Ishikawa (cell line): Measurements from ENCODE around the gene NEUROG1.

Source experiments
- CEBPB ChIP-seq: IDR thresholded peaks from 2 replicates; pipeline ENCODE4 v1.6.1; 2012
- CREB1 ChIP-seq: IDR thresholded peaks from 2 replicates; pipeline ENCODE4 v1.6.1; 2012; ENCODE audit warnings: low read depth
- EGR1 ChIP-seq: IDR thresholded peaks from 2 replicates; pipeline ENCODE4 v1.6.1; 2012
- EP300 ChIP-seq: IDR thresholded peaks from 2 replicates; pipeline ENCODE4 v1.6.1; 2012; ENCODE audit warnings: borderline replicate concordance
- FOXM1 ChIP-seq: IDR thresholded peaks from 2 replicates; pipeline ENCODE4 v1.6.1; 2012; ENCODE audit warnings: low read depth, borderline replicate concordance
- MAX ChIP-seq: IDR thresholded peaks from 2 replicates; pipeline ENCODE4 v1.6.1; 2012
- NFIC ChIP-seq: IDR thresholded peaks from 2 replicates; pipeline ENCODE4 v1.6.1; 2012
- RAD21 ChIP-seq: IDR thresholded peaks from 2 replicates; pipeline ENCODE4 v1.6.1; 2012; ENCODE audit warnings: low read depth
- TAF1 ChIP-seq: IDR thresholded peaks from 2 replicates; pipeline ENCODE4 v1.6.1; 2012; ENCODE audit warnings: low read depth, mild to moderate bottlenecking
- TCF12 ChIP-seq: IDR thresholded peaks from 2 replicates; pipeline ENCODE4 v1.6.1; 2012; ENCODE audit warnings: low read depth
- TEAD4 ChIP-seq: IDR thresholded peaks from 2 replicates; pipeline ENCODE4 v1.6.1; 2012
- YY1 ChIP-seq: IDR thresholded peaks from 2 replicates; pipeline ENCODE4 v1.6.1; 2012; ENCODE audit warnings: low read depth
- ZBTB7A ChIP-seq: IDR thresholded peaks from 2 replicates; pipeline ENCODE4 v1.6.1; 2012; ENCODE audit warnings: low read depth
- TF ChIP-seq, protein P1 (sequence below): IDR thresholded peaks from 2 replicates; pipeline ENCODE4 v1.6.1; 2012; ENCODE audit warnings: low read depth, mild to moderate bottlenecking
- TF ChIP-seq, protein P2 (sequence below): IDR thresholded peaks from 2 replicates; pipeline ENCODE4 v1.6.1; 2012

NEUROG1 gene

GRCh38 chr5:135490245-135491037, 45.3 kb downstream of the NEUROG1 start:
- TF ChIP-seq CEBPB (no peak), FOXM1 (no peak), MAX (no peak), ZBTB7A (no peak), TAF1 (no peak), EP300 (no peak), TCF12 (no peak), CREB1 (no peak), EGR1 (no peak), RAD21 (no peak)
- TF ChIP-seq, protein P1, sequence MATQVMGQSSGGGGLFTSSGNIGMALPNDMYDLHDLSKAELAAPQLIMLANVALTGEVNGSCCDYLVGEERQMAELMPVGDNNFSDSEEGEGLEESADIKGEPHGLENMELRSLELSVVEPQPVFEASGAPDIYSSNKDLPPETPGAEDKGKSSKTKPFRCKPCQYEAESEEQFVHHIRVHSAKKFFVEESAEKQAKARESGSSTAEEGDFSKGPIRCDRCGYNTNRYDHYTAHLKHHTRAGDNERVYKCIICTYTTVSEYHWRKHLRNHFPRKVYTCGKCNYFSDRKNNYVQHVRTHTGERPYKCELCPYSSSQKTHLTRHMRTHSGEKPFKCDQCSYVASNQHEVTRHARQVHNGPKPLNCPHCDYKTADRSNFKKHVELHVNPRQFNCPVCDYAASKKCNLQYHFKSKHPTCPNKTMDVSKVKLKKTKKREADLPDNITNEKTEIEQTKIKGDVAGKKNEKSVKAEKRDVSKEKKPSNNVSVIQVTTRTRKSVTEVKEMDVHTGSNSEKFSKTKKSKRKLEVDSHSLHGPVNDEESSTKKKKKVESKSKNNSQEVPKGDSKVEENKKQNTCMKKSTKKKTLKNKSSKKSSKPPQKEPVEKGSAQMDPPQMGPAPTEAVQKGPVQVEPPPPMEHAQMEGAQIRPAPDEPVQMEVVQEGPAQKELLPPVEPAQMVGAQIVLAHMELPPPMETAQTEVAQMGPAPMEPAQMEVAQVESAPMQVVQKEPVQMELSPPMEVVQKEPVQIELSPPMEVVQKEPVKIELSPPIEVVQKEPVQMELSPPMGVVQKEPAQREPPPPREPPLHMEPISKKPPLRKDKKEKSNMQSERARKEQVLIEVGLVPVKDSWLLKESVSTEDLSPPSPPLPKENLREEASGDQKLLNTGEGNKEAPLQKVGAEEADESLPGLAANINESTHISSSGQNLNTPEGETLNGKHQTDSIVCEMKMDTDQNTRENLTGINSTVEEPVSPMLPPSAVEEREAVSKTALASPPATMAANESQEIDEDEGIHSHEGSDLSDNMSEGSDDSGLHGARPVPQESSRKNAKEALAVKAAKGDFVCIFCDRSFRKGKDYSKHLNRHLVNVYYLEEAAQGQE, result no peak
- TF ChIP-seq, protein P2, sequence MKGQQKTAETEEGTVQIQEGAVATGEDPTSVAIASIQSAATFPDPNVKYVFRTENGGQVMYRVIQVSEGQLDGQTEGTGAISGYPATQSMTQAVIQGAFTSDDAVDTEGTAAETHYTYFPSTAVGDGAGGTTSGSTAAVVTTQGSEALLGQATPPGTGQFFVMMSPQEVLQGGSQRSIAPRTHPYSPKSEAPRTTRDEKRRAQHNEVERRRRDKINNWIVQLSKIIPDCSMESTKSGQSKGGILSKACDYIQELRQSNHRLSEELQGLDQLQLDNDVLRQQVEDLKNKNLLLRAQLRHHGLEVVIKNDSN, result no peak

DNA sequence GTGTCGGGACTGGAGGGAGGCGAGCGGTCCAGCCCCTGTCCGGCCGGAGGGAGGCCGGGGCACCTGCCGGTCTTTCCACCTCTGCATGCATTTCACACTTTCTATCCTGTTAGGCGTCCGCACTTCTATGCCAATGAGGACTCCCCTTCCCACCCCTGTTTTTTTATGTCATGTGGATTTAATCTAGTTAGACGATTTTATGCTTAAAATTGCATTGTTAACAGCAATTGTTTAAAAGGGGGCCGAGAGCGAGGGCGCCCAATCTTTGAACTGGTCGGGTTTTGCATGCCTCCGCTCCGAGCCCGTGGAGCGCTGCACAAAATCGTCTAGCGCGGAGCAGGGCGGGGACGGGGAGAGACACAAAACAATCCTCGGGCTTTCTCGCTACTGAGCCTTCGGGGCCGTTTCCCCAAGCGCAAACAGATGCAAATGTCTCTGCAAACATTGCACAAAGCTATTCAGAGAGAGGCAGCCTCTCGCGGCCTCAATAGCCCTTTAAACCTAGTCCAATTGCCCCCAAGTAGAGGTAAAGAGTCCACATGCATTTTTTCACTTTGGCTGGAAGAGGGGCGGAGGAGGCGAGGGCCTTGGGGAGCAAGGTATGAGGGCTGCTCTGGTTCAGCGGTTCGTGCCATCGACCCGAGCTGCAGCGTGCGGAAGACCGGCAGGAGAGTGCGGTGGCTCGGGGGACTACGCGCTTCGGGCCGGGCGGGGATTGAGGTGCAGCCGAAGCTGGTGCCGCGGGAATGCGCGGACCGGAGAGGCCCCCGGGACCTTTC, 46.1 kb downstream of the NEUROG1 start:
- TF ChIP-seq CEBPB (no peak), MAX (no peak), YY1 (no peak), CREB1 (no peak), TAF1 (no peak), FOXM1 (no peak)

GRCh38 chr5:135488727-135489465, 46.9 kb downstream of the NEUROG1 start:
- TF ChIP-seq, protein P1, result no peak
- TF ChIP-seq FOXM1 (no peak), CEBPB (no peak), TEAD4 (no peak), RAD21 (no peak), NFIC (no peak), EP300 (no peak), EGR1 (no peak), ZBTB7A (no peak)
- TF ChIP-seq, protein P2, result no peak

DNA sequence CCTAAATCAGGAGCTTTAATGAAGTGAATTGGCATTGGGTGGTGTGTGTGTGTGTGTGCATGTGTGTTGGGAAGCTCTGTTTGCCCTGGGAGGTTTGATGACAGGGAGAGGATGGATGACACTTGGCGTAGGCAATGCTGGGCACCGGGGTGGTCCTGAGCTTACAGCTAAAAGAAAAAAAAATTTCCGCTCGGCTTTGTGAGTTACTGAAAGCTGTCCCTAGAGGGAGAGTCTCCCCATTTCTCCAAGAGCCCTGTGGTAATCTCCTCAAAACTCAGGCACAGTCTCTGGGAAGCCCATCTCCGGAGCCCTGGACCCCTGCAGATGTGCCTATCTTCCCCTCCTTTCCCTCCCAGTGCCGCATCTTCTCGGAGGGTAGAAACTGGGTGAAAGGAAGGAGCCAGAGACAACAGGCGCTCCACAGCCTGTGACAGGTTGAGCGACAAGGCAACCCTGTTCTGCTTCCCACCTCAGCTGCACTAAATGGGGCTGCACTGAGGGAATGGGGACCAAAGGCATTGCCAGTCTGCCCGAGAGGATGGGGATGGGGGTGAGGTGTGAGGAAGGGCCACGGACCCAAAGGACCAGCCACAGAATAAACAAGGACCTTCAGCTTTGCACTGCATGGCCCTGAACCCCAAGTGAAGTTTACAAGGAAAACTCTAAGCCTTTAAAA, 47.8 kb downstream of the NEUROG1 start:
- TF ChIP-seq YY1, result no peak

DNA sequence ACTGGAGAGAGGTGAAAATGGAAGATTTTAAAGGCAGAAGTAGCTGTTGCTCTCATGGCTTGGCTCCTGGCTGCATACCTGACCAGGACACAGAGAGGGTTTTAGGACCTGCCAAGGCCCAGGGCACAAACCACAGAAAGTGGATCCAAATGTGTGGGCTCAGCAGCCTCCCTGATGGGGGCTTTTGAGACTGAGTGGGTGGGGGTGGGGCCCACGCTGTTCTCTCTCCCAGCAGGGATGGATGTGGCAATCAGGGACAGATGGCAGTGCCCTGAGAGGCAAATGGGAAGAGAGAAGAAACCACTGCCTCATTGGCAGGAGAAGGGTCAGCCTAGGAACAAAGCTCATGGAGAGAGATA, 48.7 kb downstream of the NEUROG1 start:
- TF ChIP-seq EGR1 (no peak), MAX (no peak), TEAD4 (no peak)
- TF ChIP-seq, protein P2, result no peak
